GM12878 (cell line): ENCODE results near the gene KLHL30. TPM values are rescaled to one million over a fixed set of nuclear protein-coding genes. Genes with fewer than 3 reads are reported as not detected.

Experiments
- ATAC-seq: fragments of 200-7000 bp; cut with Tn5 transposase; 3 replicates; pipeline ENCODE4 v1.9.1; 2020; ENCODE audit warnings: mild to moderate bottlenecking, moderate library complexity
- BruUV-seq: library from RNA; stranded (reverse); fragments of 400-500 nt; replicated peaks from 2 replicates; lab custom pipeline; 2021; lab: Mats Ljungman, UMichigan
- CTCF ChIA-PET: fragments of 300-600 bp; sonication (Branson Sonifier 250); formaldehyde crosslinking; extraction: SDS; loops from one replicate; lab custom pipeline; 2021; ENCODE audit warnings: inconsistent platforms; lab: Yijun Ruan, JAX
- POLR2A ChIA-PET: fragments of 350-600 bp; formaldehyde crosslinking; extraction: SDS; loops from one replicate; lab custom pipeline; 2021; ENCODE audit warnings: inconsistent platforms; lab: Charles Lee
- RAD21 ChIA-PET: fragments of 300-600 bp; sonication (Branson Sonifier 250); formaldehyde crosslinking; loops from one replicate; lab custom pipeline; 2023; ENCODE audit warnings: antibody characterized with exemption; ENCODE audit not compliant: unreplicated experiment; lab: Charles Lee
- SMC1A ChIA-PET: fragments of 300-600 bp; sonication (Branson Sonifier 250); formaldehyde crosslinking; loops from one replicate; lab custom pipeline; 2023; ENCODE audit not compliant: unreplicated experiment, uncharacterized antibody; lab: Charles Lee
- DNase-seq: peaks from one replicate; pipeline ENCODE4 v3.0.0-alpha.2; 2011; ENCODE audit warnings: low read depth, low spot score
- FAIRE-seq: peaks from 3 replicates; lab custom pipeline; 2011; peaks lifted over from hg19 to GRCh38; lab: Jason Lieb, UNC
- H2AFZ ChIP-seq: 2 replicates; pipeline ENCODE4 v1.6.0; 2011; ENCODE audit warnings: low read depth, low read length, control low read depth; ENCODE audit not compliant: control insufficient read depth
- H3K27ac ChIP-seq: 2 replicates; pipeline ENCODE4 v1.5.1; 2011; ENCODE audit warnings: control low read depth; ENCODE audit not compliant: control insufficient read depth, insufficient read depth
- H3K27me3 ChIP-seq, 2 experiments: replicated peaks in 1 of 2; 2 replicates each; pipeline versions ENCODE4 v1.6.0 to v1.6.1; 2011; ENCODE audit warnings: low read length in 1 of 2; ENCODE audit not compliant: control insufficient read depth in 2 of 2, insufficient read depth in 2 of 2
- H3K36me3 ChIP-seq, 2 experiments: 2 replicates each; pipeline ENCODE4 v1.5.1; 2011; ENCODE audit warnings: low read length in 1 of 2; ENCODE audit not compliant: control insufficient read depth in 2 of 2, insufficient read depth in 2 of 2
- H3K4me1 ChIP-seq: 2 replicates; pipeline ENCODE4 v1.6.1; 2011; ENCODE audit warnings: mild to moderate bottlenecking, low read length, moderate library complexity, mixed read lengths; ENCODE audit not compliant: control insufficient read depth, insufficient read depth
- H3K4me2 ChIP-seq: 2 replicates; pipeline ENCODE4 v1.6.0; 2011; ENCODE audit warnings: control low read depth; ENCODE audit not compliant: control insufficient read depth, insufficient read depth
- H3K4me3 ChIP-seq: fragments of 200-600 bp; sonication (generic); 2 replicates; pipeline ENCODE4 v1.5.1; 2016
- H3K79me2 ChIP-seq: 2 replicates; pipeline ENCODE4 v1.6.0; 2011; ENCODE audit warnings: low read length; ENCODE audit not compliant: control insufficient read depth, insufficient read depth
- H3K9ac ChIP-seq: 2 replicates; pipeline ENCODE4 v1.8.0; 2011; ENCODE audit warnings: low read length, control low read depth, mixed read lengths; ENCODE audit not compliant: control insufficient read depth, insufficient read depth
- H3K9me3 ChIP-seq: replicated peaks from 3 replicates; pipeline ENCODE4 v1.5.1; 2011; ENCODE audit warnings: mild to moderate bottlenecking, low read length; ENCODE audit not compliant: control insufficient read depth, insufficient read depth
- H4K20me1 ChIP-seq: 2 replicates; pipeline ENCODE4 v1.6.0; 2011; ENCODE audit not compliant: control insufficient read depth, insufficient read depth
- ATF7 ChIP-seq: fragments of 450-650 bp; IDR thresholded peaks from 2 replicates; pipeline ENCODE4 v1.6.1; 2016; ENCODE audit warnings: low read depth, mild to moderate bottlenecking
- BHLHE40 ChIP-seq, 2 experiments: fragments of 450-650 bp in 1 of 2; IDR thresholded peaks; 2 replicates each; pipeline ENCODE4 v1.6.1; 2011 to 2017; ENCODE audit warnings: low read depth in 2 of 2, borderline replicate concordance in 1 of 2, improper control_type of control experiment in 1 of 2, low read length in 1 of 2, mild to moderate bottlenecking in 1 of 2
- IRF5 ChIP-seq: fragments of 450-650 bp; IDR thresholded peaks from 2 replicates; pipeline ENCODE4 v1.6.1; 2017; ENCODE audit warnings: borderline replicate concordance
- NFXL1 ChIP-seq: fragments of 450-650 bp; IDR thresholded peaks from 2 replicates; pipeline ENCODE4 v1.6.1; 2017; ENCODE audit warnings: antibody characterized with exemption, mild to moderate bottlenecking, borderline replicate concordance
- NFYB ChIP-seq: IDR thresholded peaks from 2 replicates; pipeline ENCODE4 v1.6.1; 2011; ENCODE audit warnings: low read depth, mild to moderate bottlenecking, low read length, improper control_type of control experiment, moderate library complexity; ENCODE audit not compliant: insufficient read depth
- SIX5 ChIP-seq: IDR thresholded peaks from 2 replicates; pipeline ENCODE4 v1.6.1; 2011; ENCODE audit warnings: mild to moderate bottlenecking, low read depth, low read length, moderate library complexity; ENCODE audit not compliant: severe bottlenecking
- SMARCA5 ChIP-seq: fragments of 450-650 bp; IDR thresholded peaks from 2 replicates; pipeline ENCODE4 v1.6.1; 2017; ENCODE audit warnings: mild to moderate bottlenecking
- ZNF274 ChIP-seq: IDR thresholded peaks from one replicate; pipeline ENCODE4 v1.8.0; 2011; ENCODE audit not compliant: insufficient read length, insufficient read depth
- WGBS: methylation state at CpG from one replicate; pipeline ENCODE4 v1.1.6; 2016; ENCODE audit warnings: low lambda C conversion rate; ENCODE audit not compliant: insufficient replicate concordance, insufficient coverage; ENCODE audit errors: missing lambda C conversion rate; 5-methylcytosine and 5-hydroxymethylcytosine counted together
- in situ Hi-C: fragments of 300-500 bp; cut with MboI; formaldehyde crosslinking; loops from 9 replicates; pipeline ENCODE4 v1.14.3; 2018; ENCODE audit warnings: mixed read lengths
- intact Hi-C: fragments of 100-400 bp; cut with micrococcal nuclease; formaldehyde crosslinking; loops from one replicate; pipeline ENCODE4 v1.14.2; 2022; ENCODE audit not compliant: unreplicated experiment
- polyA plus RNA-seq, 11 experiments: library from polyadenylated mRNA; depleted of rRNA in 4 of 11; unstranded in 6 of 11; stranded (reverse) in 5 of 11; fragments of >200 nt; fragmentation: Nextera tagmentation in 4 of 11; fragmentation: Illumina TruSeq in 1 of 11; extraction: Ambion mirVana in 4 of 11; extraction: Trizol in 1 of 11; gene quantifications; 1 replicate in 1 of 11; 2 replicates in 10 of 11; pipeline versions ENCODE4 v1.2.1 to v1.2.3, GENCODE V29; 2011 to 2016; ENCODE audit warnings: inconsistent platforms in 2 of 11, missing spikeins in 2 of 11, low read depth in 1 of 11
- total RNA-seq, 4 experiments: library from RNA; depleted of rRNA in 3 of 4; stranded (reverse); fragments of >200 nt in 3 of 4; fragmentation: Illumina TruSeq in 1 of 4; extraction: Trizol in 1 of 4; gene quantifications; 2 replicates each; pipeline versions ENCODE4 v1.2.1 to v1.2.3, GENCODE V29; 2013 to 2021

KLHL30 gene
- total and polyA plus RNA-seq, 10 of the 15 experiments (the other 5 are each of a cell fraction or from before 2014, with no cell fraction given), result 0.03 TPM; not detected in 9

GRCh38 chr2:238157506-238158017 is 19.1 kb downstream of the KLHL30 start (continued):
- no peak for TF ChIP-seq IRF5
- TF ChIP-seq ZNF274, result no peak
- no peak for TF ChIP-seq NFXL1
- TF ChIP-seq, all 136 proteins: peak for 0

- Histone ChIP-seq H3K4me1 (peaks cover 6% of the 10 kb centered on the region; the same call in 1 of the 2 replicates), H3K9ac (no peak overlapping the region), H3K4me2 (no peak overlapping the region), H3K9me3 (no peaks in the 10 kb centered on the region), H3K27ac (no peak overlapping the region), H3K79me2 (no peaks in the 10 kb centered on the region), H3K4me3 (no peak overlapping the region), H3K27me3 (peaks cover 3 to 8% of the 10 kb centered on the region in 2 experiments; a peak in 3 of 4 replicates), H3K36me3 (no peaks in the 10 kb centered on the region), H2AFZ (no peak overlapping the region), H4K20me1 (no peaks in the 10 kb centered on the region)
- in situ Hi-C loops (no loop called here), intact Hi-C loops (no loop called here)
- no peak for ATAC-seq
- WGBS, result 70% methylated on average over 21 of the region's 21 CpGs
- ChIA-PET SMC1A (no interaction called here), CTCF (no interaction called here), RAD21 (no interaction called here), POLR2A (no interaction called here)
- BruUV-seq, result no TSS peak
- TF ChIP-seq BHLHE40 (IDR thresholded peaks at IDR 0.05; ENCODE audit: borderline replicate concordance in 1 of 2, low read depth in 2 of 2, low read length in 1 of 2) (no peak), NFYB (no peak), SIX5 (no peak), ATF7 (no peak), SMARCA5 (no peak)
- DNase-seq, result no peak
- FAIRE-seq, result no peak
These were observed 19.6 kb downstream of the KLHL30 start for GRCh38 chr2:238158018-238158508.
